HEK293T (cell line): ENCODE results near the gene TP53I11.

Source experiments
- CTCF ChIA-PET: fragments of 350-600 bp; formaldehyde crosslinking; extraction: SDS; loops from one replicate; lab custom pipeline; 2021; ENCODE audit warnings: antibody characterized with exemption, inconsistent platforms; lab: Yijun Ruan, JAX
- POLR2A ChIA-PET: fragments of 350-600 bp; formaldehyde crosslinking; extraction: SDS; loops from one replicate; lab custom pipeline; 2020; ENCODE audit warnings: antibody characterized with exemption, inconsistent platforms; lab: Yijun Ruan, JAX
- DNase-seq: peaks from one replicate; pipeline ENCODE4 v3.0.0; 2012; ENCODE audit warnings: mixed read lengths; ENCODE audit errors: extremely low spot score
- ARNT ChIP-seq: fragments of 450-650 bp; IDR thresholded peaks from 2 replicates; pipeline ENCODE4 v1.6.1; 2017; ENCODE audit warnings: mild to moderate bottlenecking
- BHLHE40 ChIP-seq: fragments of 450-650 bp; IDR thresholded peaks from 2 replicates; pipeline ENCODE4 v1.6.1; 2016; ENCODE audit warnings: mild to moderate bottlenecking, moderate library complexity, borderline replicate concordance
- CTBP1 ChIP-seq: fragments of 450-650 bp; IDR thresholded peaks from 2 replicates; pipeline ENCODE4 v1.6.1; 2016; ENCODE audit warnings: borderline replicate concordance
- ELF4 ChIP-seq: fragments of 450-650 bp; IDR thresholded peaks from 2 replicates; pipeline ENCODE4 v1.6.1; 2017; ENCODE audit warnings: antibody characterized with exemption
- FOXA1 ChIP-seq: fragments of 450-650 bp; IDR thresholded peaks from 2 replicates; pipeline ENCODE4 v1.6.1; 2016; ENCODE audit warnings: mild to moderate bottlenecking
- FOXK2 ChIP-seq: fragments of 450-650 bp; IDR thresholded peaks from 2 replicates; pipeline ENCODE4 v1.6.1; 2016; ENCODE audit warnings: mild to moderate bottlenecking
- FOXM1 ChIP-seq: fragments of 450-650 bp; IDR thresholded peaks from 2 replicates; pipeline ENCODE4 v1.6.1; 2017; ENCODE audit warnings: mild to moderate bottlenecking, borderline replicate concordance
- HDGF ChIP-seq: fragments of 450-650 bp; IDR thresholded peaks from 2 replicates; pipeline ENCODE4 v1.6.1; 2017; ENCODE audit warnings: antibody characterized with exemption, borderline replicate concordance
- L3MBTL2 ChIP-seq: fragments of 450-650 bp; conservative IDR thresholded peaks from 2 replicates; pipeline ENCODE4 v1.6.1; 2016; ENCODE audit warnings: mild to moderate bottlenecking
- LEF1 ChIP-seq: fragments of 450-650 bp; IDR thresholded peaks from 2 replicates; pipeline ENCODE4 v1.6.1; 2017; ENCODE audit warnings: mild to moderate bottlenecking, borderline replicate concordance
- NFRKB ChIP-seq: fragments of 450-650 bp; IDR thresholded peaks from 2 replicates; pipeline ENCODE4 v1.6.1; 2016; ENCODE audit warnings: mild to moderate bottlenecking, moderate library complexity
- SP1 ChIP-seq: fragments of 450-650 bp; IDR thresholded peaks from 2 replicates; pipeline ENCODE4 v1.6.1; 2017
- SUZ12 ChIP-seq: fragments of 450-650 bp; IDR thresholded peaks from 2 replicates; pipeline ENCODE4 v1.6.1; 2016; ENCODE audit warnings: mild to moderate bottlenecking
- TARDBP ChIP-seq: fragments of 450-650 bp; IDR thresholded peaks from 2 replicates; pipeline ENCODE4 v1.6.1; 2016
- ZNF384 ChIP-seq: fragments of 450-650 bp; IDR thresholded peaks from 2 replicates; pipeline ENCODE4 v1.6.1; 2016
- TF ChIP-seq, protein P1 (sequence below): fragments of 450-650 bp; IDR thresholded peaks from 2 replicates; pipeline ENCODE4 v1.6.1; 2016

TP53I11 gene

GRCh38 chr11:44987506-44987905 is 36.8 kb upstream of the TP53I11 start:
- ChIA-PET CTCF (no interaction called here), POLR2A (no interaction called here)
- DNase-seq, result no peak
- TF ChIP-seq FOXA1, result no peak
- TF ChIP-seq HDGF, result no peak
- TF ChIP-seq LEF1, result no peak

DNA sequence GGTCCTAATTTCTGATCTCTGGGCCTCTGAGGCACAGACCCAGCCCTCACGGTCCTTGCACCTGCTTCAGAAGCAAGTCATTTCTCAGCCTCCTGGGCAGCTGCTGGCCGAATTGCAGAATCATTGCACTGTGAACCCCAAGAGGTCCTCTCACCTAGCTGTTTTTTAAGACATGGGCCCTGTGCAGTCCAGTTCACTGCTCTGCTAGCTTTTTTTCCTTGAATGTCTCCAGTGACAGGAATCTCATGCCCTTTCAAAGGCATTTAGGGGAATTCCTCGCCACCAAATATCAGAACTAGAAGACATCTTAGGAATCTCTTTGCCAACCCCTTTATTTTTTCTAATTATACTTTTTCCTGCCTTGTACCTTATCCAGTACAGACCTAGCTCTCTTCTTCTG is 35.6 kb upstream of the TP53I11 start:
- no peak for TF ChIP-seq ARNT
- TF ChIP-seq FOXM1, result no peak
- no peak for TF ChIP-seq ZNF384
- TF ChIP-seq SUZ12, result no peak
- TF ChIP-seq, protein P1, sequence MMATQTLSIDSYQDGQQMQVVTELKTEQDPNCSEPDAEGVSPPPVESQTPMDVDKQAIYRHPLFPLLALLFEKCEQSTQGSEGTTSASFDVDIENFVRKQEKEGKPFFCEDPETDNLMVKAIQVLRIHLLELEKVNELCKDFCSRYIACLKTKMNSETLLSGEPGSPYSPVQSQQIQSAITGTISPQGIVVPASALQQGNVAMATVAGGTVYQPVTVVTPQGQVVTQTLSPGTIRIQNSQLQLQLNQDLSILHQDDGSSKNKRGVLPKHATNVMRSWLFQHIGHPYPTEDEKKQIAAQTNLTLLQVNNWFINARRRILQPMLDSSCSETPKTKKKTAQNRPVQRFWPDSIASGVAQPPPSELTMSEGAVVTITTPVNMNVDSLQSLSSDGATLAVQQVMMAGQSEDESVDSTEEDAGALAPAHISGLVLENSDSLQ, result no peak
- ChIA-PET CTCF (no interaction called here), POLR2A (no interaction called here)
- no peak for DNase-seq

DNA sequence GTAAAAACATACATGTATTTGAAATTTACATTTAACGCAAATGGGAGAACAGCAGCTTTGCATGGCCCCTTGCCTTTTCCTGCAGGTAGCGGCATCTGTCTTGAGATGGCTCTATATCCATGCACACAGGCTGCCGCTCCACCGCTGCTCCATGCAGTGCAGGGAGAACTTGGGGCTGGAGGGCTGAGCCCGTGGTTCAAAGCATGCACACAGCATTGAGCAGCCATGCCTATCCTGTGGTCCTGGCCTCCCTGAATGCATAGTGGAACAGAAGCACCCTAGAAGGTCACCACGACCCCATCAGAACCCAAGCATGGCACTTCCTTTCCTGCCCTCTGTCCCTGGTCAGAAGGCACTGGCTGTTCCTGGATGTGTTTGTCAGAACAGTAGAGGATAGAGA is 35.0 kb upstream of the TP53I11 start:
- ChIA-PET CTCF (no interaction called here), POLR2A (no interaction called here)
- no peak for DNase-seq
- TF ChIP-seq, protein P1, result no peak
- TF ChIP-seq BHLHE40, result no peak
- no peak for TF ChIP-seq ELF4
- TF ChIP-seq SUZ12, result no peak
- TF ChIP-seq CTBP1, result no peak
- no peak for TF ChIP-seq NFRKB
- no peak for TF ChIP-seq LEF1
- no peak for TF ChIP-seq HDGF
- TF ChIP-seq ZNF384, result no peak
- no peak for TF ChIP-seq TARDBP
- TF ChIP-seq ARNT, result no peak
- TF ChIP-seq L3MBTL2, result no peak

- ChIA-PET CTCF (no interaction called here), POLR2A (no interaction called here)
- TF ChIP-seq TARDBP, result no peak
- TF ChIP-seq FOXM1, result no peak
- no peak for TF ChIP-seq FOXK2
- TF ChIP-seq CTBP1, result no peak
- TF ChIP-seq SP1, result no peak
- TF ChIP-seq ELF4, result no peak
- no peak for TF ChIP-seq BHLHE40
- no peak for TF ChIP-seq ARNT
- no peak for TF ChIP-seq HDGF
- TF ChIP-seq, protein P1, result no peak
- no peak for TF ChIP-seq NFRKB
- no peak for TF ChIP-seq L3MBTL2
- no peak for TF ChIP-seq ZNF384
- TF ChIP-seq FOXA1, result no peak
- TF ChIP-seq LEF1, result no peak
- TF ChIP-seq SUZ12, result no peak
- no peak for DNase-seq
These were observed 33.1 kb upstream of the TP53I11 start for GRCh38 chr11:44983786-44984185.

GRCh38 chr11:44982496-44983062 is 31.9 kb upstream of the TP53I11 start:
- POLR2A ChIA-PET, result no interaction called here
- CTCF ChIA-PET, result no interaction called here

DNA sequence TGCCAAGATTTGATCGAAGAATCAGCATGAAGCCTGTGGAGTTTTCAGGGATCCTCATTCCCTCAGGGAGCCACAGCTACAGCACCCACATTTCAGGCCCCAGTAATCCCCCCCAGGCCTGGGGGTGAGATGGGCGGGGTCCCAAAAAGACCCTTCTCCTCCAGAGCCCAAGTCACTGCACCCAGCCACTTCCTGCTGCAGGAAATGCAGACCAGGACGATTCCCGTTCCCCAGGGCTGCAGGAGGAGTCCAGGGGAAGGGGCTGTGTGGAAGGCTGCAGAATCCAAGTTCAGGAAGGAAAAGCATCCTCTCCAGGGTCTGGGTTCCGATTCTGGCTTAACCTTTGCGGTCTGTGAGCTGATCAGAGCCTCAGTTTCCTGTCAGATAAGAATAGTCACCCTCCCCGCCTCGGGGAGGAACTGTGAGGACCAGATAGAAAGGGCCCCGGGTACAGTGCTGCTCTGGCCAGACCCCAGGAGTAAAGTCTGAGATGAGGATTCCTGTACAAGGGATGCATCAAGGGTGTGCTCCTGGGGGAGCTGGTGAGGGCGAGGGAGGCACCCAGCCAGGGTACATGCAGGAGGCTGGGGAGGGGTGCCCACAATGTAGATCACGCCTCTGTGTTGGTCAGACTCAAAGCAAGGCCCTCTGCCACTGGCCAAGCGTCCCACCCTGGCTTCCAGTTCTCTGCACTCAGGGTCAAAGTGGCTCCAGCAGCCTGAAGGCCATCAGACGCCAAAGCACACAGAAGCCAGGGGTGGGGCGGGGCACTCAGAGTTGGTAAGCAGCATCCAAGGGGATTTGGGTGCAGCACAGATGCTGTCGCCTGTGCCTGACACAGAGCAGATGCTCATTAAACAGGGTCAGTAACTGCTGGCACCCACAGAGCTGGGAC is 30.1 kb upstream of the TP53I11 start:
- ChIA-PET POLR2A (no interaction called here), CTCF (interaction anchor here (0.6 kb wide), 1 partner anchor 99 kb away, joined by 3 read pairs; no protein-coding TSS in a partner anchor)
- DNase-seq, result no peak
- TF ChIP-seq ZNF384 (no peak), SUZ12 (no peak), HDGF (no peak), ARNT (no peak), FOXA1 (no peak), LEF1 (no peak), FOXK2 (no peak), ELF4 (no peak)

More at GRCh38 chr11:44982496-44983062, 31.9 kb upstream of the TP53I11 start:
- no peak for DNase-seq
- TF ChIP-seq L3MBTL2 (no peak), SUZ12 (no peak)
